Calu3 (cell line): ENCODE data around the gene SMG5. TPM values are rescaled to one million over a fixed set of nuclear protein-coding genes. Genes with fewer than 3 reads are reported as not detected.
A peak's percentile ranks its signal among the peaks of the same experiment; 100 is the strongest.

Experiments
- BruUV-seq: library from RNA; stranded (reverse); fragments of 400-500 nt; replicated peaks from 2 replicates; lab custom pipeline; 2021; lab: Mats Ljungman, UMichigan
- CTCF ChIA-PET: fragments of 300-600 bp; sonication (Branson Sonifier 250); formaldehyde crosslinking; loops from one replicate; lab custom pipeline; 2022; ENCODE audit warnings: antibody characterized with exemption; lab: Charles Lee
- DNase-seq: peaks from one replicate; pipeline ENCODE4 v3.0.0; 2022
- H3K27ac Mint-ChIP-seq: one replicate; pipeline ENCODE4 v1.8.0; 2022; ENCODE audit warnings: mixed read lengths; ENCODE audit not compliant: unreplicated experiment
- H3K27me3 Mint-ChIP-seq: one replicate; pipeline ENCODE4 v1.8.0; 2022; ENCODE audit warnings: mixed read lengths; ENCODE audit not compliant: unreplicated experiment
- H3K36me3 Mint-ChIP-seq: one replicate; pipeline ENCODE4 v1.8.0; 2022; ENCODE audit warnings: mild to moderate bottlenecking, moderate library complexity, mixed read lengths; ENCODE audit not compliant: insufficient read depth, unreplicated experiment
- H3K4me1 Mint-ChIP-seq: one replicate; pipeline ENCODE4 v1.8.0; 2022; ENCODE audit warnings: mild to moderate bottlenecking, low read depth, mixed read lengths; ENCODE audit not compliant: unreplicated experiment
- H3K4me3 Mint-ChIP-seq: one replicate; pipeline ENCODE4 v1.8.0; 2022; ENCODE audit warnings: mild to moderate bottlenecking, low read depth, moderate library complexity, mixed read lengths; ENCODE audit not compliant: unreplicated experiment
- H3K9me3 Mint-ChIP-seq: one replicate; pipeline ENCODE4 v1.8.0; 2022; ENCODE audit warnings: low read depth, mixed read lengths; ENCODE audit not compliant: unreplicated experiment
- CTCF ChIP-seq: fragments of 200-600 bp; IDR thresholded peaks from one replicate; pipeline ENCODE4 v1.8.0; 2022; ENCODE audit warnings: antibody characterized with exemption; ENCODE audit not compliant: unreplicated experiment
- intact Hi-C: fragments of 100-400 bp; cut with micrococcal nuclease; formaldehyde crosslinking; loops from one replicate; pipeline ENCODE4 v1.10.0; 2022; ENCODE audit not compliant: unreplicated experiment
- total RNA-seq: library from RNA; stranded (reverse); gene quantifications from 2 replicates; pipeline ENCODE4 v1.2.3, GENCODE V29; 2022

The SMG5 gene
- total RNA-seq, 1 experiment from 2014 or later = 118 TPM

DNA sequence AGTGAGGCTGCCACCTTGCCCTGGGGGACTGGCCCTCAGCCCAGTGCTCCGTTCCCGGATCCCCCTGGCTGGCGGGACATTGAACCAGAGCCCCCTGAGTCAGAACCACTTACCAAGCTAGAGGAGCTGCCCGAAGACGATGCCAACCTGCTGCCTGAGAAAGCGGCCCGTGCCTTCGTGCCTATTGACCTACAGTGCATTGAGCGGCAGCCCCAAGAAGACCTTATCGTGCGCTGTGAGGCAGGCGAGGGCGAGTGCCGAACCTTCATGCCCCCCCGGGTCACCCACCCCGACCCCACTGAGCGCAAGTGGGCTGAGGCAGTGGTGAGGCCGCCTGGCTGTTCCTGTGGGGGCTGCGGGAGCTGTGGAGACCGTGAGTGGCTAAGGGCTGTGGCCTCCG, 2.8 kb upstream of the SMG5 start:
- H3K27me3 Mint-ChIP-seq = no peaks in the 10 kb centered on the region
- intact Hi-C loops = no loop called here
- H3K4me3 Mint-ChIP-seq = no peak overlapping the region
- TF ChIP-seq CTCF = no peak
- no peaks in the 10 kb centered on the region for H3K9me3 Mint-ChIP-seq
- CTCF ChIA-PET = no interaction called here
- H3K27ac Mint-ChIP-seq = no peak overlapping the region
- no peak for DNase-seq
- H3K4me1 Mint-ChIP-seq = peaks cover 19% of the 10 kb centered on the region
- H3K36me3 Mint-ChIP-seq = peaks cover 45% of the 10 kb centered on the region
- no TSS peak for BruUV-seq

- peaks cover 19% of the 10 kb centered on the region for H3K4me1 Mint-ChIP-seq
- no peaks in the 10 kb centered on the region for H3K9me3 Mint-ChIP-seq
- intact Hi-C loops = loop anchor here (5.0 kb wide), 2 partner anchors 53 to 218 kb away; partner anchors contain the start of genes CCT3, MEF2D and TSACC
- no peak for TF ChIP-seq CTCF
- DNase-seq = no peak
- H3K27me3 Mint-ChIP-seq = no peaks in the 10 kb centered on the region
- CTCF ChIA-PET = interaction anchor here (0.5 to 1.4 kb wide), 4 partner anchors 12 to 57 kb away, joined by 3 to 4 read pairs (median 4); no protein-coding TSS in a partner anchor
- BruUV-seq = no TSS peak
- H3K27ac Mint-ChIP-seq = no peak overlapping the region
- peaks cover 45% of the 10 kb centered on the region for H3K36me3 Mint-ChIP-seq
- peak overlapping the region; percentile 72 for H3K4me3 Mint-ChIP-seq
Observed at GRCh38 chr1:156284757-156285156, 2.1 kb upstream of the SMG5 start.

DNA sequence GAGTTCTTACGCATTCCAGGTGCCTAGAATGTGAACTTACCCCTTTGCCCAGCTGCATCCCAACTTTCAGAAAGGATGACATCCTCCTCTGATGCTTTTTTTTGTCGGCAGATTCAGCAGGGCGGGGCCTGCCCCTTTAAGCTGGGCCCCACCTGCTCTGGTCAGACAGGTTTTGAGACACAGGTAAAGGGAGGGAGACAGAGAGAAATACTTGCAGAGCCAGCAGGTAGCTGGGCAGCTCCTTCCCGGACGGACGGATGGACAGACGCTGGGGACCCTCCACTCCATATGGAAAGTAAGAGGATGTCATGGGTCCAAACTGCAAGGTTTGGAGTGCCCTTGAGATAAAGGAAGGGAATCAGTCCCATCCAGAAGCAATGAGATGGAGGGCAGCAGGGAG, 1.5 kb upstream of the SMG5 start, which contains the start of gene TMEM79:
Gene TMEM79, plus strand, starts transcription at position 214 of the 400 bp plus-strand sequence. CDS start 902 bp downstream, outside the sequence.
- peaks cover 45% of the 10 kb centered on the region for H3K36me3 Mint-ChIP-seq
- no peaks in the 10 kb centered on the region for H3K9me3 Mint-ChIP-seq
- H3K4me1 Mint-ChIP-seq = peaks cover 19% of the 10 kb centered on the region
- intact Hi-C loops = loop anchor here (5.0 kb wide), 2 partner anchors 53 to 218 kb away; partner anchors contain the start of genes CCT3, MEF2D and TSACC
- DNase-seq = peak; percentile 74
- BruUV-seq = no TSS peak
- no peak for TF ChIP-seq CTCF
- CTCF ChIA-PET = interaction anchor here (0.5 to 1.7 kb wide), 8 partner anchors 12 to 138 kb away, joined by 3 to 4 read pairs (median 3); no protein-coding TSS in a partner anchor
- H3K27ac Mint-ChIP-seq = peak within 1 kb of the TSS; percentile 78
- H3K27me3 Mint-ChIP-seq = no peaks in the 10 kb centered on the region
- H3K4me3 Mint-ChIP-seq = peak within 1 kb of the TSS; percentile 72

DNA sequence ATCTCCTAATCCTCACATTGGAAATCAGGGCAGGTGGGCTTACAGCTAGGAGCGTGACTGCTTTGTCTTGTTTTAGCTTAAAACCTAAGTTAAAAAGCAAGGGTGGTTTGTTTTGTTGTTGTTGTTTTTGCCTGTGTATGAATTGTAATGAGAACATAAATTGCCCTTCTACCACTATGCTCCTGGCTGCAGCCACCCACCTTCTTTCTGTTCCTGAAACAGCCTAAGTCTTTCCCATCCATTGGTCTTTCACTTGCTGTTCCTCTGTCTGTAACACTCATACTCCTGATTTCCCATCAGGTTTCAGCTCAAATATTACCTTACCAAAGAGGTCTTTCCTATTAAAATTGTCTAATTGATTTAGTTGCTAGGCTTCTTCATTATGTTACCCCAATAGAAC, 896 bp upstream of the SMG5 start:
- H3K36me3 Mint-ChIP-seq = peaks cover 40% of the 10 kb centered on the region
- TF ChIP-seq CTCF = no peak
- no peaks in the 10 kb centered on the region for H3K27me3 Mint-ChIP-seq
- H3K27ac Mint-ChIP-seq = peak overlapping the region; percentile 78
- intact Hi-C loops = loop anchor here (5.0 kb wide), 2 partner anchors 54 to 219 kb away; partner anchors contain the start of genes CCT3, MEF2D and TSACC
- H3K4me1 Mint-ChIP-seq = peaks cover 19% of the 10 kb centered on the region
- H3K4me3 Mint-ChIP-seq = peak overlapping the region; percentile 72
- no peaks in the 10 kb centered on the region for H3K9me3 Mint-ChIP-seq
- no peak for DNase-seq
- CTCF ChIA-PET = interaction anchor here (0.7 to 2.2 kb wide), 7 partner anchors 36 to 169 kb away, joined by 3 to 8 read pairs (median 3); partner anchors contain the start of gene LMNA
- no TSS peak for BruUV-seq
